Activated CD4-positive, alpha-beta T cell treated with anti-CD3 and anti-CD28 coated beads for 4 hours (primary cell): ENCODE data around the gene NPC1.

Source experiments
- DNase-seq, 2 donors: peaks; one replicate each; pipeline ENCODE4 v3.0.0-alpha.2; 2020

Gene NPC1

GRCh38 chr18:23545247-23545789 lies 41.0 kb downstream of the NPC1 start:
- no peak for DNase-seq

GRCh38 chr18:23542461-23542860 lies 43.8 kb downstream of the NPC1 start:
- DNase-seq = no peak

- no peak for DNase-seq
Measured at GRCh38 chr18:23541349-23542093, 44.8 kb downstream of the NPC1 start.

GRCh38 chr18:23540867-23541266 lies 45.4 kb downstream of the NPC1 start:
- peak in 1 of 2 donors; percentile 8 for DNase-seq

- no peak for DNase-seq
Measured at GRCh38 chr18:23539911-23540525, 46.3 kb downstream of the NPC1 start.

GRCh38 chr18:23539296-23539695 lies 47.0 kb downstream of the NPC1 start:
- no peak for DNase-seq

GRCh38 chr18:23538870-23539269 lies 47.4 kb downstream of the NPC1 start:
- no peak for DNase-seq

GRCh38 chr18:23538001-23538400 lies 48.3 kb downstream of the NPC1 start:
- DNase-seq = no peak

- DNase-seq = no peak
Measured at GRCh38 chr18:23537274-23537673, 49.0 kb downstream of the NPC1 start.

- DNase-seq = no peak
Measured at GRCh38 chr18:23536204-23536603, 50.1 kb downstream of the NPC1 start.

- DNase-seq = no peak
Measured at GRCh38 chr18:23534276-23534675, 52.0 kb downstream of the NPC1 start.

- no peak for DNase-seq
Measured at GRCh38 chr18:23532848-23533247, 53.5 kb downstream of the NPC1 start.

- DNase-seq = no peak
Measured at GRCh38 chr18:23531912-23532311, 54.4 kb downstream of the NPC1 start.

GRCh38 chr18:23530195-23530594 lies 56.1 kb downstream of the NPC1 start:
- DNase-seq = no peak

GRCh38 chr18:23529604-23530003 lies 56.7 kb downstream of the NPC1 start:
- no peak for DNase-seq

- DNase-seq = no peak
Measured at GRCh38 chr18:23528580-23529472, 57.5 kb downstream of the NPC1 start.

- DNase-seq = no peak
Measured at GRCh38 chr18:23526501-23527063, 59.7 kb downstream of the NPC1 start.

- no peak for DNase-seq
Measured at GRCh38 chr18:23524213-23524707, 62.0 kb downstream of the NPC1 start.

GRCh38 chr18:23523429-23524212 lies 62.7 kb downstream of the NPC1 start:
- DNase-seq = no peak

GRCh38 chr18:23521907-23522306 lies 64.4 kb downstream of the NPC1 start:
- no peak for DNase-seq

- DNase-seq = no peak
Measured at GRCh38 chr18:23521271-23521670, 65.0 kb downstream of the NPC1 start.

GRCh38 chr18:23519734-23520133 lies 66.6 kb downstream of the NPC1 start:
- DNase-seq = no peak
